Stimulated activated CD4-positive, alpha-beta T cell treated with anti-CD3 and anti-CD28 coated beads, Interleukin-2, amount 100 ng/mL, for 4 hours (primary cell): ENCODE measurements around the gene EVC.
"Not testable (repeated sequence)": the region's sequence is repeated elsewhere in the genome, so short reads cannot be mapped to it uniquely, and the experiment has no call there.

ENCODE experiments used
- DNase-seq: peaks from one replicate; pipeline ENCODE4 v3.0.0-alpha.2; 2020; ENCODE audit warnings: low read depth

Gene EVC

GRCh38 chr4:5785806-5786680, 75.0 kb downstream of the EVC start:
- DNase-seq: no peak

- DNase-seq: no peak
Observed at GRCh38 chr4:5787311-5787710, 76.3 kb downstream of the EVC start.

- no peak for DNase-seq
Observed at GRCh38 chr4:5788144-5788543, 77.1 kb downstream of the EVC start.

- no peak for DNase-seq
Observed at GRCh38 chr4:5789141-5789540, 78.1 kb downstream of the EVC start.

- no peak for DNase-seq
Observed at GRCh38 chr4:5790546-5790857, 79.5 kb downstream of the EVC start.

GRCh38 chr4:5791654-5792053, 80.7 kb downstream of the EVC start:
- no peak for DNase-seq

- no peak for DNase-seq
Observed at GRCh38 chr4:5793514-5793913, 82.5 kb downstream of the EVC start.

GRCh38 chr4:5795580-5795979, 84.6 kb downstream of the EVC start:
- DNase-seq: no peak

GRCh38 chr4:5796976-5797375, 86.0 kb downstream of the EVC start:
- DNase-seq: no peak

GRCh38 chr4:5797866-5798265, 86.9 kb downstream of the EVC start:
- no peak for DNase-seq

- no peak for DNase-seq
Observed at GRCh38 chr4:5798462-5798861, 87.5 kb downstream of the EVC start.

- no peak for DNase-seq
Observed at GRCh38 chr4:5798946-5799345, 87.9 kb downstream of the EVC start.

- DNase-seq: no peak
Observed at GRCh38 chr4:5799406-5799805, 88.4 kb downstream of the EVC start.

- no peak for DNase-seq
Observed at GRCh38 chr4:5800496-5800895, 89.5 kb downstream of the EVC start.

GRCh38 chr4:5801696-5802095, 90.7 kb downstream of the EVC start:
- no peak for DNase-seq

GRCh38 chr4:5802565-5802964, 91.6 kb downstream of the EVC start:
- DNase-seq: no peak

GRCh38 chr4:5804656-5805055, 93.7 kb downstream of the EVC start:
- DNase-seq: no peak

GRCh38 chr4:5805270-5805669, 94.3 kb downstream of the EVC start:
- no peak for DNase-seq

GRCh38 chr4:5808081-5808741, 97.2 kb downstream of the EVC start:
- no peak for DNase-seq

GRCh38 chr4:5809216-5809776, 98.3 kb downstream of the EVC start:
- no peak for DNase-seq

- no peak for DNase-seq
Observed at GRCh38 chr4:5810151-5810550, 99.2 kb downstream of the EVC start.

- DNase-seq: no peak
Observed at GRCh38 chr4:5810770-5811430, 99.9 kb downstream of the EVC start.

- DNase-seq: not testable (repeated sequence)
Observed at GRCh38 chr4:5812057-5812456, 101.1 kb downstream of the EVC start.
